Stimulated activated CD8-positive, alpha-beta memory T cell treated with anti-CD3 and anti-CD28 coated beads, Interleukin-12 subunit alpha, Interleukin-12 subunit beta, amount 100 ng/mL, for 4 hours (primary cell): ENCODE results near the gene MPO.

Experiments
- DNase-seq: peaks from one replicate; pipeline ENCODE4 v3.0.0-alpha.2; 2020; ENCODE audit warnings: low read depth

MPO gene

DNA sequence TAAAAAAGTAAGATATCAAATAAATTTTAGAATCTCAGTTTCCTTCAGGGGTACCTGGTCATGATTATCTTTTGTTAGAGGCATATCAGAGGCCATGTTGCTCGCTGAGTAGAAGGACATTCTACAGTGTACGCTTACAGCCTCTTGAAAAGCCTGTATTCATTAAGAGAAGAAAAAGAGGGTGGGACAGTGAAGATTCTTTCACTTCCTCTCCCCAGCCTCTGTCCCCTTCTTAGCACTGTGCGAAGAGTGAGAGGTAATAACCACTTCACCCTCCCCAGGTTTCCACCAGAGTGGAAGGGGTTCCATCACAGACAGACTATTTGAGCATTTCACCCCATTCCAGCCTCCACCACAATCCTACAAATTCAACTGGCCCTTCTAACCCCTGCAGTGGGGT lies 47.2 kb downstream of the MPO start:
- no peak for DNase-seq

GRCh38 chr17:58232707-58233156 lies 48.0 kb downstream of the MPO start:
- DNase-seq, result no peak

- DNase-seq, result no peak
Observed at GRCh38 chr17:58231641-58232040, 49.1 kb downstream of the MPO start.

GRCh38 chr17:58229881-58230280 lies 50.9 kb downstream of the MPO start:
- no peak for DNase-seq

- DNase-seq, result no peak
Observed at GRCh38 chr17:58229384-58229783, 51.4 kb downstream of the MPO start.

- no peak for DNase-seq
Observed at GRCh38 chr17:58228679-58229078, 52.1 kb downstream of the MPO start.

GRCh38 chr17:58227733-58228132 lies 53.0 kb downstream of the MPO start:
- no peak for DNase-seq

DNA sequence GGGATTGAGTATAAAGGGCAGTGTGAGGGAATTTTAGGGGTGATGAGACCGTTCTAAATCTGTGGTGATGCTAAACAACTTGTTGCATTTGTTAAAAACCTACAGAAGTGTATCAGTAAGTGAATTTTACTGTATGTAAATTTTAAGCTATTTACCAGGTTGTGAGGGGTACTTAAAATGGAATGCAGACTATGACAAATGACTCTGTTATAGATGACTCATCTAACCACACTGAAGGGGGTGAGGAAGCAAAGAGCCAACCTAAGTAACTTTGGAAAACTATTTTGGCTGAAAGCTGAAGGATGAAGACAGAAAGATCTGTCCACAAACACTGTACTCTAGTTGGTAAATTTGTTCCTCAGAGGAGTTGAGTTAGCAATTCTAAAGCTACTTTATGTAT lies 56.4 kb downstream of the MPO start:
- DNase-seq, result no peak
